Neural cell (in vitro differentiated cells): ENCODE data around the gene MAD2L2. TPM values are rescaled to one million over a fixed set of nuclear protein-coding genes. Genes with fewer than 3 reads are reported as not detected.

Source experiments
- H2AFZ ChIP-seq: fragments of 200-600, 300-800 bp; sonication (generic), shearing (Covaris generic); 2 replicates; pipeline ENCODE4 v1.6.0; 2014; ENCODE audit warnings: low read depth, mild to moderate bottlenecking, antibody characterized with exemption, low read length, moderate library complexity
- H3F3A ChIP-seq: fragments of 200-600 bp; shearing (Covaris generic); 2 replicates; pipeline ENCODE4 v1.6.1; 2016; ENCODE audit warnings: mild to moderate bottlenecking, moderate library complexity, mixed read lengths, antibody characterized with exemption, low read length; ENCODE audit not compliant: insufficient read depth, poor library complexity, severe bottlenecking
- H3K27ac ChIP-seq: fragments of 200-600, 300-800 bp; sonication (generic), shearing (Covaris generic); 2 replicates; pipeline ENCODE4 v1.5.1; 2014; ENCODE audit warnings: mild to moderate bottlenecking, low read length, moderate library complexity
- H3K27me3 ChIP-seq: fragments of 300-800, 200-600 bp; sonication (generic), shearing (Covaris generic); 2 replicates; pipeline ENCODE4 v1.6.0; 2014; ENCODE audit warnings: mild to moderate bottlenecking, low read depth, low read length, moderate library complexity; ENCODE audit not compliant: insufficient read depth
- H3K36me3 ChIP-seq: fragments of 300-800, 200-600 bp; sonication (generic), shearing (Covaris generic); 2 replicates; pipeline ENCODE4 v1.5.1; 2014; ENCODE audit warnings: mild to moderate bottlenecking, antibody characterized with exemption, low read length, moderate library complexity; ENCODE audit not compliant: insufficient read depth
- H3K4me2 ChIP-seq: fragments of 300-800, 200-600 bp; sonication (generic), shearing (Covaris generic); 2 replicates; pipeline ENCODE4 v1.6.0; 2014; ENCODE audit warnings: mild to moderate bottlenecking, low read length
- H3K4me3 ChIP-seq: fragments of 300-800, 200-600 bp; sonication (generic), shearing (Covaris generic); 2 replicates; pipeline ENCODE4 v1.5.1; 2014; ENCODE audit warnings: mild to moderate bottlenecking, low read length, moderate library complexity
- H3K79me2 ChIP-seq: fragments of 200-600 bp; shearing (Covaris generic); replicated peaks from 2 replicates; pipeline ENCODE4 v1.6.0; 2014; ENCODE audit warnings: mild to moderate bottlenecking, low read length, moderate library complexity; ENCODE audit not compliant: insufficient read depth
- H3K9ac ChIP-seq: fragments of 300-800, 200-600 bp; sonication (generic), shearing (Covaris generic); 2 replicates; pipeline ENCODE4 v1.6.1; 2016; ENCODE audit warnings: mild to moderate bottlenecking, low read length, mixed read lengths
- H3K9me2 ChIP-seq: fragments of 200-600 bp; shearing (Covaris generic); 2 replicates; pipeline ENCODE4 v1.6.1; 2016; ENCODE audit warnings: mild to moderate bottlenecking, low read length, mixed read lengths; ENCODE audit not compliant: insufficient read depth
- H3K9me3 ChIP-seq: fragments of 200-600, 300-800 bp; sonication (generic), shearing (Covaris generic); 2 replicates; pipeline ENCODE4 v1.6.1; 2016; ENCODE audit warnings: mild to moderate bottlenecking, mixed run types, low read length, moderate library complexity, mixed read lengths
- H4K20me1 ChIP-seq: fragments of 200-600 bp; shearing (Covaris generic); 2 replicates; pipeline ENCODE4 v1.6.1; 2016; ENCODE audit warnings: mild to moderate bottlenecking, mixed run types; ENCODE audit not compliant: insufficient read depth
- EP300 ChIP-seq: fragments of 450-650 bp; conservative IDR thresholded peaks from 2 replicates; pipeline ENCODE4 v1.6.1; 2014; ENCODE audit warnings: antibody characterized with exemption, mild to moderate bottlenecking, moderate library complexity; ENCODE audit not compliant: poor library complexity, severe bottlenecking
- EZH2 ChIP-seq: fragments of 200-600, 300-800 bp; shearing (Covaris generic), sonication (generic); IDR thresholded peaks from 2 replicates; pipeline ENCODE4 v1.6.1; 2014; ENCODE audit warnings: antibody characterized with exemption, low read length, borderline replicate concordance, mild to moderate bottlenecking; ENCODE audit not compliant: insufficient read depth, poor library complexity, severe bottlenecking
- MXI1 ChIP-seq: fragments of 450-650 bp; conservative IDR thresholded peaks from 2 replicates; pipeline ENCODE4 v1.6.1; 2014; ENCODE audit warnings: antibody characterized with exemption, mild to moderate bottlenecking; ENCODE audit not compliant: poor library complexity, severe bottlenecking
- POLR2AphosphoS5 ChIP-seq: IDR thresholded peaks from 2 replicates; pipeline ENCODE4 v1.6.1; 2012
- RAD21 ChIP-seq: fragments of 450-650 bp; conservative IDR thresholded peaks from 2 replicates; pipeline ENCODE4 v1.6.1; 2014; ENCODE audit warnings: antibody characterized with exemption, mild to moderate bottlenecking, moderate library complexity
- SMC3 ChIP-seq: fragments of 450-650 bp; conservative IDR thresholded peaks from 2 replicates; pipeline ENCODE4 v1.6.1; 2014; ENCODE audit warnings: antibody characterized with exemption, mild to moderate bottlenecking, moderate library complexity; ENCODE audit not compliant: poor library complexity
- TAF1 ChIP-seq: IDR thresholded peaks from 2 replicates; pipeline ENCODE4 v1.6.1; 2012; ENCODE audit warnings: low read depth
- polyA plus RNA-seq: library from polyadenylated mRNA; depleted of rRNA; stranded (reverse); fragments of >200 nt; gene quantifications from 2 replicates; pipeline ENCODE4 v1.2.3, GENCODE V29; 2014
- TF ChIP-seq, protein P1 (sequence below): fragments of 450-650 bp; IDR thresholded peaks from 2 replicates; pipeline ENCODE4 v1.5.1; 2014; ENCODE audit warnings: antibody characterized with exemption, mild to moderate bottlenecking, moderate library complexity; ENCODE audit not compliant: poor library complexity, severe bottlenecking
- TF ChIP-seq, protein P2 (sequence below): IDR thresholded peaks from 2 replicates; pipeline ENCODE4 v1.6.1; 2012; ENCODE audit warnings: borderline replicate concordance

MAD2L2 gene
- polyA plus RNA-seq, 1 donor from 2014 or later, result 182 TPM

DNA sequence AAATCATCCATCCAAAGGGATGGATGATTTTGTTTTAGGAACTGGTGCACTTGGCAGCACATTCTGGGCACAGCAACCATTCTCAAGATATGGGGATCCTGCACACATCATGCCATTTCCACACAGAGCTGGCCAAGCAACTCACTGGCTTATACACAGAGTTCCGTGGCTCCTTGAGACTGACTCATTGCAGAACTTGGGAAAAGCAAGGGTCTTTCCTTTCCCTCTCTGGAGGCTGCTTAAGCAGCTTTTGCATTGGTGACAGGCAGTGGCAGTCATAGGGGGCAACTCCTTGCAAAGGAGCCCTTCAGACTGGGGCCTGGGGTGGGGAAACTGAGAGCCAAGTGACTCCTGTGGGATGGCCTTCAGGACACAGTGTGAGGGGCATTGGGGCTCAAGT lies 1.9 kb upstream of the MAD2L2 start:
- no peaks in the 10 kb centered on the region for H3K36me3 ChIP-seq
- H2AFZ ChIP-seq, result no peak overlapping the region
- H3F3A ChIP-seq, result peaks cover 12% of the 10 kb centered on the region
- H3K79me2 ChIP-seq, result peaks cover 33% of the 10 kb centered on the region
- H3K4me3 ChIP-seq, result peak overlapping the region; percentile 98
- no peak overlapping the region for H3K27ac ChIP-seq
- TF ChIP-seq, protein P1, sequence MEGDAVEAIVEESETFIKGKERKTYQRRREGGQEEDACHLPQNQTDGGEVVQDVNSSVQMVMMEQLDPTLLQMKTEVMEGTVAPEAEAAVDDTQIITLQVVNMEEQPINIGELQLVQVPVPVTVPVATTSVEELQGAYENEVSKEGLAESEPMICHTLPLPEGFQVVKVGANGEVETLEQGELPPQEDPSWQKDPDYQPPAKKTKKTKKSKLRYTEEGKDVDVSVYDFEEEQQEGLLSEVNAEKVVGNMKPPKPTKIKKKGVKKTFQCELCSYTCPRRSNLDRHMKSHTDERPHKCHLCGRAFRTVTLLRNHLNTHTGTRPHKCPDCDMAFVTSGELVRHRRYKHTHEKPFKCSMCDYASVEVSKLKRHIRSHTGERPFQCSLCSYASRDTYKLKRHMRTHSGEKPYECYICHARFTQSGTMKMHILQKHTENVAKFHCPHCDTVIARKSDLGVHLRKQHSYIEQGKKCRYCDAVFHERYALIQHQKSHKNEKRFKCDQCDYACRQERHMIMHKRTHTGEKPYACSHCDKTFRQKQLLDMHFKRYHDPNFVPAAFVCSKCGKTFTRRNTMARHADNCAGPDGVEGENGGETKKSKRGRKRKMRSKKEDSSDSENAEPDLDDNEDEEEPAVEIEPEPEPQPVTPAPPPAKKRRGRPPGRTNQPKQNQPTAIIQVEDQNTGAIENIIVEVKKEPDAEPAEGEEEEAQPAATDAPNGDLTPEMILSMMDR, result no peak
- TF ChIP-seq TAF1 (no peak), EZH2 (no peak), EP300 (no peak), SMC3 (no peak), MXI1 (no peak), RAD21 (no peak), POLR2AphosphoS5 (no peak)
- TF ChIP-seq, protein P2, sequence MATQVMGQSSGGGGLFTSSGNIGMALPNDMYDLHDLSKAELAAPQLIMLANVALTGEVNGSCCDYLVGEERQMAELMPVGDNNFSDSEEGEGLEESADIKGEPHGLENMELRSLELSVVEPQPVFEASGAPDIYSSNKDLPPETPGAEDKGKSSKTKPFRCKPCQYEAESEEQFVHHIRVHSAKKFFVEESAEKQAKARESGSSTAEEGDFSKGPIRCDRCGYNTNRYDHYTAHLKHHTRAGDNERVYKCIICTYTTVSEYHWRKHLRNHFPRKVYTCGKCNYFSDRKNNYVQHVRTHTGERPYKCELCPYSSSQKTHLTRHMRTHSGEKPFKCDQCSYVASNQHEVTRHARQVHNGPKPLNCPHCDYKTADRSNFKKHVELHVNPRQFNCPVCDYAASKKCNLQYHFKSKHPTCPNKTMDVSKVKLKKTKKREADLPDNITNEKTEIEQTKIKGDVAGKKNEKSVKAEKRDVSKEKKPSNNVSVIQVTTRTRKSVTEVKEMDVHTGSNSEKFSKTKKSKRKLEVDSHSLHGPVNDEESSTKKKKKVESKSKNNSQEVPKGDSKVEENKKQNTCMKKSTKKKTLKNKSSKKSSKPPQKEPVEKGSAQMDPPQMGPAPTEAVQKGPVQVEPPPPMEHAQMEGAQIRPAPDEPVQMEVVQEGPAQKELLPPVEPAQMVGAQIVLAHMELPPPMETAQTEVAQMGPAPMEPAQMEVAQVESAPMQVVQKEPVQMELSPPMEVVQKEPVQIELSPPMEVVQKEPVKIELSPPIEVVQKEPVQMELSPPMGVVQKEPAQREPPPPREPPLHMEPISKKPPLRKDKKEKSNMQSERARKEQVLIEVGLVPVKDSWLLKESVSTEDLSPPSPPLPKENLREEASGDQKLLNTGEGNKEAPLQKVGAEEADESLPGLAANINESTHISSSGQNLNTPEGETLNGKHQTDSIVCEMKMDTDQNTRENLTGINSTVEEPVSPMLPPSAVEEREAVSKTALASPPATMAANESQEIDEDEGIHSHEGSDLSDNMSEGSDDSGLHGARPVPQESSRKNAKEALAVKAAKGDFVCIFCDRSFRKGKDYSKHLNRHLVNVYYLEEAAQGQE, result no peak
- no peak overlapping the region for H3K4me2 ChIP-seq
- no peaks in the 10 kb centered on the region for H3K9me2 ChIP-seq
- no peaks in the 10 kb centered on the region for H4K20me1 ChIP-seq
- H3K9me3 ChIP-seq, result no peaks in the 10 kb centered on the region
- no peak overlapping the region for H3K9ac ChIP-seq
- H3K27me3 ChIP-seq, result no peaks in the 10 kb centered on the region

DNA sequence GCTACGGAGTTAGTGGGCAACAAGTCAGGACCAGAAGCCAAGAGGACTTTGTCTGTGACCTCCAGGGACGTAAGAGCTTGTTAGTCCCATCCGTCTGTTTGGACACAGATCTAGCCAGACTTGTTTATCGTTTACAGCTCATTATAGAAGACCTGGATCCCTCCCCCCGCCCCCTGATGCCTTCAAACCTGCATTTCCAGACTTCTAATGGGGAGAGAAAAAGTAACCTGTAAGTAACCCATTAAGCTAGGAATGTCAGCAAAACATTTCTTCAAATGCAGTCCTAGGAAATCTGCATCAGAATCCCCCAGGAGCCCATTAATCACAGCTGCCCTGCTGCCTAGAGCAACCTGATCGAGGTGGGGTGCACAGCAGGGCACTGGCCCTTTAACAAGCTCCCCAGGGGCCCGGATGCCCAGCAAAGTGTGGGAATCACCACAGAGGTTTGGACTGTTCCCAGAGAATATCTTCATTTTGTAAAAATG lies 1.4 kb upstream of the MAD2L2 start:
- peaks cover 29% of the 10 kb centered on the region for H3K79me2 ChIP-seq
- TF ChIP-seq EZH2, result no peak
- TF ChIP-seq TAF1, result no peak
- TF ChIP-seq SMC3, result no peak
- TF ChIP-seq RAD21, result no peak
- TF ChIP-seq, protein P1, result no peak
- TF ChIP-seq, protein P2, result no peak
- H3K36me3 ChIP-seq, result no peaks in the 10 kb centered on the region
- H3K27me3 ChIP-seq, result no peaks in the 10 kb centered on the region
- peak overlapping the region; percentile 72 for H3K4me2 ChIP-seq
- peaks cover 12% of the 10 kb centered on the region for H3F3A ChIP-seq
- H3K9me2 ChIP-seq, result no peaks in the 10 kb centered on the region
- H4K20me1 ChIP-seq, result no peaks in the 10 kb centered on the region
- H3K9me3 ChIP-seq, result no peaks in the 10 kb centered on the region
- H3K27ac ChIP-seq, result no peak overlapping the region
- peak overlapping the region; percentile 98 for H3K4me3 ChIP-seq
- no peak overlapping the region for H2AFZ ChIP-seq
- H3K9ac ChIP-seq, result peak overlapping the region; percentile 81
